ENCODE results near the gene ARMC9.

DNA sequence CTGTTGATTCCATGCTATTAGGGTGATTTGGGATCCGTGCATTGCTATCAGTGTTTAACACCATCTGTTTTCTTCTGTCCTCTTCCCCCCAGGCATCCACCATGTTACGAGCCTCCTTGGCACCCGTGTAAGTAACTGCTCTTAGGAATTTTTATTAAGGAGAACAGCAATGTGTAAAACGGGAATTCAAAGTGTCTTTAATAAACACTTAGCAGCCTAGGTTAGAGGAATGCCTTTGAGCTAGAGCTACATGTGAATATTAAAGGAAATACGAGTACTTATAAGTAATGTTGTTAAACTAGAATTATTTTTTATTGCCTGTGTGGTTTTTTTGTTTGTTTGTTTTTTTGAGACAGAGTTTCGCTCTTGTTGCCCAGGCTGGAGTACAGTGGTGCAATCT lies 58.1 kb downstream of the ARMC9 start:
- TF ChIP-seq POLR2AphosphoS5 (IDR thresholded peaks at IDR 0.05): no peak
- TF ChIP-seq, protein P1, sequence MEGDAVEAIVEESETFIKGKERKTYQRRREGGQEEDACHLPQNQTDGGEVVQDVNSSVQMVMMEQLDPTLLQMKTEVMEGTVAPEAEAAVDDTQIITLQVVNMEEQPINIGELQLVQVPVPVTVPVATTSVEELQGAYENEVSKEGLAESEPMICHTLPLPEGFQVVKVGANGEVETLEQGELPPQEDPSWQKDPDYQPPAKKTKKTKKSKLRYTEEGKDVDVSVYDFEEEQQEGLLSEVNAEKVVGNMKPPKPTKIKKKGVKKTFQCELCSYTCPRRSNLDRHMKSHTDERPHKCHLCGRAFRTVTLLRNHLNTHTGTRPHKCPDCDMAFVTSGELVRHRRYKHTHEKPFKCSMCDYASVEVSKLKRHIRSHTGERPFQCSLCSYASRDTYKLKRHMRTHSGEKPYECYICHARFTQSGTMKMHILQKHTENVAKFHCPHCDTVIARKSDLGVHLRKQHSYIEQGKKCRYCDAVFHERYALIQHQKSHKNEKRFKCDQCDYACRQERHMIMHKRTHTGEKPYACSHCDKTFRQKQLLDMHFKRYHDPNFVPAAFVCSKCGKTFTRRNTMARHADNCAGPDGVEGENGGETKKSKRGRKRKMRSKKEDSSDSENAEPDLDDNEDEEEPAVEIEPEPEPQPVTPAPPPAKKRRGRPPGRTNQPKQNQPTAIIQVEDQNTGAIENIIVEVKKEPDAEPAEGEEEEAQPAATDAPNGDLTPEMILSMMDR (IDR thresholded peaks at IDR 0.05): no peak
